Measurements from ENCODE around the gene PSMD5. TPM values are rescaled to one million over a fixed set of nuclear protein-coding genes. Genes with fewer than 3 reads are reported as not detected.

The PSMD5 gene
- total RNA-seq, 1 donor from 2014 or later, result 27.5 TPM

- H3K36me3 ChIP-seq, result peaks cover 4 to 78% of the 10 kb centered on the region in 2 donors
- intact Hi-C loops (cut with DNase I), result no loop called here
- H3K4me1 ChIP-seq, result no peaks in the 10 kb centered on the region
- H3K9me3 ChIP-seq, result no peaks in the 10 kb centered on the region
- TF ChIP-seq CTCF (IDR thresholded peaks at IDR 0.05) (no peak), POLR2AphosphoS5 (IDR thresholded peaks at IDR 0.05; ENCODE audit: insufficient read depth in 1 of 2, low read depth in 1 of 2) (no peak), POLR2A (IDR thresholded peaks at IDR 0.05) (no peak)
- no peak overlapping the region for H3K27ac ChIP-seq
- no peaks in the 10 kb centered on the region for H3K27me3 ChIP-seq
- DNase-seq (ENCODE audit: extremely low spot score in 2 of 2), result no peak
- H3K4me3 ChIP-seq, result no peak overlapping the region
Observed at GRCh38 chr9:120773256-120773655, 69.5 kb downstream of the PSMD5 start.

- no peaks in the 10 kb centered on the region for H3K4me1 ChIP-seq
- intact Hi-C loops (cut with DNase I), result no loop called here
- no peak for DNase-seq (ENCODE audit: extremely low spot score in 2 of 2)
- peaks cover 4 to 76% of the 10 kb centered on the region in 2 donors for H3K36me3 ChIP-seq
- no peaks in the 10 kb centered on the region for H3K27me3 ChIP-seq
- no peak for TF ChIP-seq CTCF (IDR thresholded peaks at IDR 0.05)
- no peak for TF ChIP-seq POLR2A (IDR thresholded peaks at IDR 0.05)
- TF ChIP-seq POLR2AphosphoS5 (IDR thresholded peaks at IDR 0.05; ENCODE audit: insufficient read depth in 1 of 2, low read depth in 1 of 2), result no peak
- no peak overlapping the region for H3K27ac ChIP-seq
- H3K4me3 ChIP-seq, result no peak overlapping the region
- H3K9me3 ChIP-seq, result no peaks in the 10 kb centered on the region
Observed at GRCh38 chr9:120770931-120771330, 71.8 kb downstream of the PSMD5 start.

GRCh38 chr9:120768886-120769285 is 73.8 kb downstream of the PSMD5 start:
- no peak for DNase-seq (ENCODE audit: extremely low spot score in 2 of 2)
- Histone ChIP-seq H3K9me3 (no peaks in the 10 kb centered on the region), H3K27ac (no peak overlapping the region), H3K4me1 (no peaks in the 10 kb centered on the region), H3K27me3 (no peaks in the 10 kb centered on the region), H3K4me3 (no peak overlapping the region), H3K36me3 (peaks cover 4 to 74% of the 10 kb centered on the region in 2 donors)
- intact Hi-C loops (cut with DNase I), result no loop called here
- no peak for TF ChIP-seq POLR2A (IDR thresholded peaks at IDR 0.05)
- no peak for TF ChIP-seq CTCF (IDR thresholded peaks at IDR 0.05)
- TF ChIP-seq POLR2AphosphoS5 (IDR thresholded peaks at IDR 0.05; ENCODE audit: insufficient read depth in 1 of 2, low read depth in 1 of 2), result no peak

- Histone ChIP-seq H3K9me3 (no peaks in the 10 kb centered on the region), H3K4me1 (no peaks in the 10 kb centered on the region), H3K4me3 (no peak overlapping the region), H3K27ac (no peak overlapping the region), H3K27me3 (no peaks in the 10 kb centered on the region), H3K36me3 (peaks cover 4 to 76% of the 10 kb centered on the region in 2 donors)
- DNase-seq (ENCODE audit: extremely low spot score in 2 of 2), result no peak
- TF ChIP-seq POLR2A (IDR thresholded peaks at IDR 0.05) (no peak), POLR2AphosphoS5 (IDR thresholded peaks at IDR 0.05; ENCODE audit: insufficient read depth in 1 of 2, low read depth in 1 of 2) (no peak), CTCF (IDR thresholded peaks at IDR 0.05) (no peak)
- intact Hi-C loops (cut with DNase I), result no loop called here
Observed at GRCh38 chr9:120768247-120768646, 74.5 kb downstream of the PSMD5 start.

GRCh38 chr9:120767451-120767850 is 75.3 kb downstream of the PSMD5 start:
- Histone ChIP-seq H3K27ac (no peak overlapping the region), H3K9me3 (no peaks in the 10 kb centered on the region), H3K4me3 (no peak overlapping the region), H3K36me3 (peaks cover 4 to 76% of the 10 kb centered on the region in 2 donors), H3K4me1 (no peaks in the 10 kb centered on the region), H3K27me3 (no peaks in the 10 kb centered on the region)
- no peak for DNase-seq (ENCODE audit: extremely low spot score in 2 of 2)
- TF ChIP-seq POLR2A (IDR thresholded peaks at IDR 0.05) (no peak), POLR2AphosphoS5 (IDR thresholded peaks at IDR 0.05; ENCODE audit: insufficient read depth in 1 of 2, low read depth in 1 of 2) (no peak)
- intact Hi-C loops (cut with DNase I), result no loop called here

Other genes with a start within 250 kb of the PSMD5 start
- gene MEGF9, start 128.5 kb downstream of the PSMD5 start, total RNA-seq, result 17.7 TPM
- 33.1 TPM for gene FBXW2, start 49.5 kb downstream of the PSMD5 start, total RNA-seq
- gene PHF19, start 34.3 kb upstream of the PSMD5 start, total RNA-seq, result 44.9 TPM
- 6.9 TPM for gene TRAF1, start 83.9 kb upstream of the PSMD5 start, total RNA-seq
- 2.0 TPM for gene C5, start 207.4 kb upstream of the PSMD5 start, total RNA-seq
- gene CNTRL, start 232.0 kb upstream of the PSMD5 start, total RNA-seq, result 13.8 TPM